H1 (cell line): ENCODE results near the gene ACAD11. TPM values are rescaled to one million over a fixed set of nuclear protein-coding genes. Genes with fewer than 3 reads are reported as not detected.

ENCODE experiments used
- CTCF ChIA-PET: fragments of 300-600 bp; sonication (Branson Sonifier 250); formaldehyde crosslinking; loops from one replicate; lab custom pipeline; 2021; ENCODE audit not compliant: partially characterized antibody; lab: Charles Lee
- POLR2A ChIA-PET: fragments of 300-600 bp; sonication (Branson Sonifier 250); formaldehyde crosslinking; loops from one replicate; lab custom pipeline; 2021; ENCODE audit warnings: inconsistent platforms; ENCODE audit not compliant: partially characterized antibody; lab: Charles Lee
- DNase-seq, 2 experiments: peaks; one replicate each; pipeline versions ENCODE4 v3.0.0 to v3.0.0-alpha.2; 2010 to 2022; ENCODE audit warnings: low spot score in 2 of 2, low read depth in 1 of 2, mixed read lengths in 1 of 2
- FAIRE-seq: peaks from 2 replicates; lab custom pipeline; 2011; peaks lifted over from hg19 to GRCh38; lab: Jason Lieb, UNC
- H2AFZ ChIP-seq: 2 replicates; pipeline ENCODE4 v1.8.1; 2012; ENCODE audit warnings: low read length, inconsistent platforms
- H2AK5ac ChIP-seq: 2 replicates; pipeline ENCODE4 v1.6.1; 2013; ENCODE audit warnings: low read depth, low read length
- H2BK120ac ChIP-seq: replicated peaks from 2 replicates; pipeline ENCODE3; 2013; ENCODE audit warnings: low read depth, low read length, inconsistent platforms
- H2BK12ac ChIP-seq: 2 replicates; pipeline ENCODE4 v1.6.1; 2013; ENCODE audit warnings: low read depth, low read length
- H2BK15ac ChIP-seq: 2 replicates; pipeline ENCODE4 v1.6.1; 2013; ENCODE audit warnings: low read length
- H2BK20ac ChIP-seq: 2 replicates; pipeline ENCODE4 v1.6.1; 2013; ENCODE audit warnings: low read length
- H2BK5ac ChIP-seq: 2 replicates; pipeline ENCODE4 v1.6.1; 2013; ENCODE audit warnings: low read depth, low read length
- H3K14ac ChIP-seq: 2 replicates; pipeline ENCODE4 v1.6.1; 2013; ENCODE audit warnings: inconsistent platforms; ENCODE audit not compliant: insufficient read length
- H3K18ac ChIP-seq: 2 replicates; pipeline ENCODE4 v1.6.1; 2013; ENCODE audit warnings: low read length; ENCODE audit errors: extremely low read depth
- H3K23ac ChIP-seq: 2 replicates; pipeline ENCODE4 v1.6.1; 2013; ENCODE audit warnings: inconsistent platforms; ENCODE audit not compliant: insufficient read length
- H3K23me2 ChIP-seq: 2 replicates; pipeline ENCODE4 v1.6.1; 2013; ENCODE audit warnings: low read depth, low read length
- H3K27ac ChIP-seq: 2 replicates; pipeline ENCODE4 v1.6.1; 2011; ENCODE audit warnings: low read depth, low read length, inconsistent platforms
- H3K27me3 ChIP-seq, 4 experiments: replicated peaks in 1 of 4; 1 replicate in 1 of 4; 2 replicates in 3 of 4; pipeline versions ENCODE4 v1.6.1 to v1.8.1; 2011 to 2013; ENCODE audit warnings: low read length in 3 of 4, mild to moderate bottlenecking in 3 of 4, inconsistent platforms in 2 of 4, mixed read lengths in 2 of 4, moderate library complexity in 1 of 4; ENCODE audit not compliant: control insufficient read depth in 3 of 4, insufficient read depth in 3 of 4; ENCODE audit errors: extremely low read depth in 1 of 4
- H3K36me3 ChIP-seq, 4 experiments: 2 replicates each; pipeline versions ENCODE4 v1.6.1 to v1.8.1; 2011 to 2013; ENCODE audit warnings: mild to moderate bottlenecking in 4 of 4, low read length in 3 of 4, moderate library complexity in 2 of 4, control low read depth in 1 of 4, inconsistent platforms in 1 of 4; ENCODE audit not compliant: insufficient read depth in 4 of 4, control insufficient read depth in 2 of 4
- H3K4ac ChIP-seq: replicated peaks from 2 replicates; pipeline ENCODE3; 2013; ENCODE audit warnings: low read length, low read depth, mixed read lengths, inconsistent platforms; ENCODE audit not compliant: insufficient read length
- H3K4me1 ChIP-seq, 4 experiments: replicated peaks in 1 of 4; 1 replicate in 1 of 4; 2 replicates in 3 of 4; pipeline versions ENCODE4 v1.6.1 to v1.8.1; 2011 to 2013; ENCODE audit warnings: low read length in 3 of 4, inconsistent platforms in 2 of 4, mixed read lengths in 1 of 4; ENCODE audit not compliant: insufficient read depth in 4 of 4, control insufficient read depth in 3 of 4
- H3K4me2 ChIP-seq, 2 experiments: 2 replicates each; pipeline versions ENCODE4 v1.6.1 to v1.8.1; 2011 to 2013; ENCODE audit warnings: low read depth in 2 of 2, low read length in 2 of 2, control low read depth in 1 of 2, inconsistent platforms in 1 of 2, mild to moderate bottlenecking in 1 of 2; ENCODE audit not compliant: insufficient read depth in 1 of 2
- H3K4me3 ChIP-seq, 4 experiments: fragments of 200-600, 300-600 bp in 1 of 4; sonication (generic), shearing (Covaris generic), sonication (Bioruptor Twin) in 1 of 4; 2 replicates each; pipeline versions ENCODE4 v1.5.1 to v1.8.1; 2011 to 2016; ENCODE audit warnings: low read length in 4 of 4, low read depth in 3 of 4, control low read depth in 2 of 4, inconsistent platforms in 2 of 4, mild to moderate bottlenecking in 2 of 4, mixed read lengths in 1 of 4, moderate library complexity in 1 of 4; ENCODE audit not compliant: insufficient read depth in 2 of 4; ENCODE audit errors: extremely low read depth in 1 of 4
- H3K56ac ChIP-seq: replicated peaks from 2 replicates; pipeline ENCODE3; 2013; ENCODE audit warnings: low read depth, mild to moderate bottlenecking, mixed read lengths, low read length, inconsistent platforms; ENCODE audit not compliant: insufficient read length
- H3K79me1 ChIP-seq: 2 replicates; pipeline ENCODE4 v1.6.1; 2013; ENCODE audit warnings: low read depth, low read length, control low read depth
- H3K79me2 ChIP-seq, 2 experiments: 2 replicates each; pipeline versions ENCODE4 v1.6.1 to v1.8.1; 2012 to 2013; ENCODE audit warnings: low read length in 2 of 2, mild to moderate bottlenecking in 2 of 2, inconsistent platforms in 1 of 2; ENCODE audit not compliant: insufficient read depth in 2 of 2, control insufficient read depth in 1 of 2
- H3K9ac ChIP-seq, 4 experiments: replicated peaks in 1 of 4; 1 replicate in 1 of 4; 2 replicates in 3 of 4; pipeline versions ENCODE4 v1.6.1 to v1.8.1; 2011 to 2013; ENCODE audit warnings: low read depth in 3 of 4, low read length in 3 of 4, control low read depth in 2 of 4, mild to moderate bottlenecking in 2 of 4, moderate library complexity in 2 of 4, inconsistent platforms in 1 of 4; ENCODE audit errors: extremely low read depth in 1 of 4
- H3K9me3 ChIP-seq, 2 experiments: 2 replicates each; pipeline versions ENCODE4 v1.6.1 to v1.8.1; 2012 to 2013; ENCODE audit warnings: mild to moderate bottlenecking in 2 of 2, moderate library complexity in 2 of 2, control low read depth in 1 of 2, inconsistent platforms in 1 of 2, low read depth in 1 of 2, low read length in 1 of 2, mixed read lengths in 1 of 2; ENCODE audit not compliant: insufficient read depth in 2 of 2
- H4K20me1 ChIP-seq, 2 experiments: replicated peaks in 1 of 2; 2 replicates each; pipeline versions ENCODE3 to v1.8.1; 2011 to 2013; ENCODE audit warnings: inconsistent platforms in 2 of 2, low read length in 2 of 2, mild to moderate bottlenecking in 1 of 2; ENCODE audit not compliant: insufficient read depth in 2 of 2, control insufficient read depth in 1 of 2
- H4K5ac ChIP-seq: 2 replicates; pipeline ENCODE4 v1.6.1; 2013; ENCODE audit warnings: low read length, low read depth, mixed read lengths, inconsistent platforms; ENCODE audit not compliant: insufficient read length
- H4K8ac ChIP-seq: 2 replicates; pipeline ENCODE4 v1.8.0; 2013; ENCODE audit warnings: mild to moderate bottlenecking, moderate library complexity, low read length, inconsistent platforms; ENCODE audit not compliant: insufficient read depth; ENCODE audit errors: extremely low read depth
- H4K91ac ChIP-seq: replicated peaks from 2 replicates; pipeline ENCODE3; 2013; ENCODE audit warnings: low read length, mixed read lengths, inconsistent platforms; ENCODE audit not compliant: insufficient read length
- CREB1 ChIP-seq: IDR thresholded peaks from 2 replicates; pipeline ENCODE4 v1.6.1; 2012; ENCODE audit warnings: inconsistent platforms
- WGBS, 2 experiments: shearing (Covaris generic) in 1 of 2; methylation state at CpG; one replicate each; pipeline versions ENCODE4 v1.1.6 to v1.1.7; 2013 to 2015; ENCODE audit warnings: low lambda C conversion rate in 2 of 2, mixed read lengths in 2 of 2, inconsistent platforms in 1 of 2, low coverage in 1 of 2, missing lambda C conversion rate in 1 of 2; ENCODE audit not compliant: insufficient replicate concordance in 2 of 2, insufficient coverage in 1 of 2, insufficient read length in 1 of 2; ENCODE audit errors: extremely low coverage in 1 of 2, missing lambda C conversion rate in 1 of 2; 5-methylcytosine and 5-hydroxymethylcytosine counted together
- polyA plus RNA-seq, 7 experiments: library from polyadenylated mRNA; depleted of rRNA in 3 of 7; stranded (reverse) in 5 of 7; unstranded in 2 of 7; fragments of >200 nt in 5 of 7; fragments of 200-250 nt in 2 of 7; gene quantifications; 1 replicate in 5 of 7; 2 replicates in 1 of 7; 4 replicates in 1 of 7; pipeline versions ENCODE4 v1.2.1 to v1.2.3, GENCODE V29; 2011 to 2013; ENCODE audit warnings: missing spikeins in 2 of 7, mixed read lengths in 2 of 7
- total RNA-seq: library from RNA; stranded (reverse); fragmentation: NEBNext Ultra II Directional; extraction: Animal tissue kit (Norgen Biotek cat#: 25700); gene quantifications from 2 replicates; pipeline ENCODE4 v1.2.1, GENCODE V29; 2021

The ACAD11 gene
- total and polyA plus RNA-seq, 2 of the 8 experiments (the other 6 are each of a cell fraction or from before 2014, with no cell fraction given): 5.5 to 11.0 TPM

DNA sequence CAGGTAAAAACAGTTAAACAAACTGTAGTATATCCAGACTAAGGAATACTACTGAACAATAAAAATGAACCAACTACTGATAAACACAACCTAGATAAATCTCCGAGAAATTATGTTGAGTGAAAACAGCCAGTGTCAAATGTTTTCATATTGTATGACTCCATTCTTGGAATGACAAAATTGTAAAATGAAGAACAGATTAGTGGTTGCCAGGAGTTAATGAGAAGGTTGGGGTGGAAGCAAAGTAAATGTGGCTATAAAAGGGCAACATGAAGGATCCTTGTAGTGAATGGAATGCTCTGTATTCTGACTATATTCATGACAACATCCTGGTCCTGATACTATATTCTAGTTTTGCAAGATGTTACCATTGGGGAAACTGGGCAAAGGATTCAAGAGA, 90.0 kb downstream of the ACAD11 start:
- ChIA-PET CTCF (interaction anchor here (0.8 kb wide), 1 partner anchor 11 kb away, joined by 3 read pairs; no protein-coding TSS in a partner anchor), POLR2A (no interaction called here)
- H3K18ac ChIP-seq: no peak overlapping the region
- H3K56ac ChIP-seq: no peak overlapping the region
- H2BK20ac ChIP-seq: no peak overlapping the region
- 86% methylated on average over 1 of the region's 1 CpG; no CpG with 5 or more reads in 1 of the 2 experiments for WGBS, 2 experiments
- FAIRE-seq: no peak
- no peak overlapping the region for H4K91ac ChIP-seq
- no peak overlapping the region for H3K27ac ChIP-seq
- no peak overlapping the region for H2AK5ac ChIP-seq
- no peak overlapping the region for H3K23ac ChIP-seq
- H3K14ac ChIP-seq: no peak overlapping the region
- no peaks in the 10 kb centered on the region for H3K23me2 ChIP-seq
- H2BK15ac ChIP-seq: no peak overlapping the region
- H4K8ac ChIP-seq: no peak overlapping the region; the same call in 1 of the 2 replicates
- no peaks in the 10 kb centered on the region for H3K79me1 ChIP-seq
- H4K5ac ChIP-seq: no peak overlapping the region
- no peak for TF ChIP-seq CREB1
- no peaks in the 10 kb centered on the region for H3K4me1 ChIP-seq
- H3K4ac ChIP-seq: no peak overlapping the region
- H3K9ac ChIP-seq: no peak overlapping the region
- no peak overlapping the region for H2BK12ac ChIP-seq
- no peak overlapping the region for H2BK120ac ChIP-seq
- DNase-seq: no peak
- H2BK5ac ChIP-seq: no peak overlapping the region
- H4K20me1 ChIP-seq: no peaks in the 10 kb centered on the region
- no peak overlapping the region for H3K4me2 ChIP-seq
- no peaks in the 10 kb centered on the region; a peak in 1 of 4 replicates for H3K9me3 ChIP-seq
- no peaks in the 10 kb centered on the region for H3K79me2 ChIP-seq
- H3K4me3 ChIP-seq: no peak overlapping the region
- H2AFZ ChIP-seq: no peak overlapping the region
- peaks cover 0 to 2% (median 0%) of the 10 kb centered on the region in 4 experiments; a peak in 2 of 8 replicates for H3K36me3 ChIP-seq
- no peaks in the 10 kb centered on the region for H3K27me3 ChIP-seq
